Fibroblast of lung (primary cell): ENCODE data around the gene TBC1D30. TPM values are rescaled to one million over a fixed set of nuclear protein-coding genes. Genes with fewer than 3 reads are reported as not detected.

Source experiments
- DNase-seq, 2 donors: peaks; one replicate each; pipeline versions ENCODE4 v3.0.0 to v3.0.0-alpha.2; 2010; ENCODE audit warnings: low read depth in 2 of 2
- H2AFZ ChIP-seq: 2 replicates; pipeline ENCODE4 v1.5.1; 2012; ENCODE audit warnings: low read length, control low read depth, inconsistent platforms
- H3K27ac ChIP-seq: 2 replicates; pipeline ENCODE4 v1.5.1; 2011; ENCODE audit warnings: low read length, control low read depth; ENCODE audit not compliant: insufficient read depth
- H3K27me3 ChIP-seq: 2 replicates; pipeline ENCODE4 v1.5.1; 2011; ENCODE audit warnings: mild to moderate bottlenecking, low read length; ENCODE audit not compliant: control insufficient read depth, insufficient read depth
- H3K36me3 ChIP-seq: 2 replicates; pipeline ENCODE4 v1.5.1; 2011; ENCODE audit warnings: low read length; ENCODE audit not compliant: control insufficient read depth, insufficient read depth
- H3K4me1 ChIP-seq: 2 replicates; pipeline ENCODE4 v1.5.1; 2011; ENCODE audit warnings: low read length; ENCODE audit not compliant: control insufficient read depth, insufficient read depth; ENCODE audit errors: extremely low read depth
- H3K4me2 ChIP-seq: 2 replicates; pipeline ENCODE4 v1.5.1; 2011; ENCODE audit warnings: low read length, control low read depth; ENCODE audit not compliant: insufficient read depth; ENCODE audit errors: extremely low read depth
- H3K4me3 ChIP-seq, 4 experiments: fragments of 200-600 bp in 1 of 4; sonication (generic) in 1 of 4; replicated peaks in 1 of 4; 2 replicates each; pipeline ENCODE4 v1.5.1; 2011 to 2016; ENCODE audit warnings: low read length in 4 of 4, low read depth in 3 of 4, mild to moderate bottlenecking in 3 of 4, control low read depth in 2 of 4, inconsistent platforms in 1 of 4, mixed read lengths in 1 of 4; ENCODE audit not compliant: insufficient read depth in 1 of 4; ENCODE audit errors: control extremely low read depth in 1 of 4
- H3K79me2 ChIP-seq: 2 replicates; pipeline ENCODE4 v1.5.1; 2012; ENCODE audit warnings: mild to moderate bottlenecking, low read length, inconsistent platforms; ENCODE audit not compliant: control insufficient read depth, insufficient read depth
- H3K9ac ChIP-seq: 2 replicates; pipeline ENCODE4 v1.5.1; 2011; ENCODE audit warnings: mild to moderate bottlenecking, low read length, control low read depth; ENCODE audit not compliant: insufficient read depth
- H3K9me3 ChIP-seq: 2 replicates; pipeline ENCODE4 v1.5.1; 2012; ENCODE audit warnings: low read depth, low read length; ENCODE audit not compliant: control insufficient read depth, insufficient read depth
- H4K20me1 ChIP-seq: 2 replicates; pipeline ENCODE4 v1.5.1; 2011; ENCODE audit warnings: low read length; ENCODE audit not compliant: control insufficient read depth, insufficient read depth; ENCODE audit errors: extremely low read depth
- CTCF ChIP-seq, 2 donors: IDR thresholded peaks in 1 of 2; conservative IDR thresholded peaks in 1 of 2; 1 replicate in 1 of 2; 2 replicates in 1 of 2; pipeline ENCODE4 v1.5.1; 2011 to 2012; ENCODE audit warnings: low read length in 2 of 2, control low read depth in 1 of 2, inconsistent platforms in 1 of 2, low read depth in 1 of 2, mild to moderate bottlenecking in 1 of 2
- EZH2 ChIP-seq: IDR thresholded peaks from 2 replicates; pipeline ENCODE4 v1.5.1; 2012; ENCODE audit warnings: low read length, control low read depth, mild to moderate bottlenecking; ENCODE audit errors: missing control alignments
- polyA plus RNA-seq, 2 donors: library from polyadenylated mRNA; depleted of rRNA in 1 of 2; stranded (reverse) in 1 of 2; unstranded in 1 of 2; fragments of >200 nt; gene quantifications; 2 replicates each; pipeline ENCODE4 v1.2.1, GENCODE V29; 2011 to 2012; ENCODE audit warnings: missing spikeins in 1 of 2
- total RNA-seq: library from RNA; depleted of rRNA; stranded (reverse); fragments of >200 nt; gene quantifications from 2 replicates; pipeline ENCODE4 v1.2.1, GENCODE V29; 2014

Gene TBC1D30
- total and polyA plus RNA-seq, 2 donors (not counting 1 experiment from before 2014, with no cell fraction given), result 0.24 to 0.66 TPM

- Histone ChIP-seq H3K27me3 (peaks cover 29% of the 10 kb centered on the region), H2AFZ (no peak overlapping the region), H3K4me1 (peaks cover 2% of the 10 kb centered on the region), H3K27ac (no peak overlapping the region), H3K4me2 (no peak overlapping the region), H3K4me3 (no peak overlapping the region), H3K9me3 (no peaks in the 10 kb centered on the region), H3K79me2 (no peaks in the 10 kb centered on the region), H4K20me1 (no peaks in the 10 kb centered on the region), H3K36me3 (no peaks in the 10 kb centered on the region), H3K9ac (no peak overlapping the region)
- TF ChIP-seq EZH2 (no peak), CTCF (conservative IDR thresholded peaks at IDR 0.05 in 1 of 2, IDR thresholded peaks at IDR 0.05 in 1 of 2; ENCODE audit: low read depth in 1 of 2, low read length in 2 of 2) (no peak)
- peak; percentile 59 to 60 for DNase-seq
Observed at GRCh38 chr12:64826234-64826633, 1.8 kb downstream of the TBC1D30 start.

- peaks cover 29% of the 10 kb centered on the region for H3K27me3 ChIP-seq
Observed at GRCh38 chr12:64828713-64829112, 4.3 kb downstream of the TBC1D30 start.

GRCh38 chr12:64833928-64834327 lies 9.5 kb downstream of the TBC1D30 start:
- TF ChIP-seq EZH2 (no peak), CTCF (conservative IDR thresholded peaks at IDR 0.05 in 1 of 2, IDR thresholded peaks at IDR 0.05 in 1 of 2; ENCODE audit: low read depth in 1 of 2, low read length in 2 of 2) (no peak)
- H3K27ac ChIP-seq, result no peak overlapping the region
- H3K9me3 ChIP-seq, result no peaks in the 10 kb centered on the region
- no peak overlapping the region for H3K4me3 ChIP-seq
- H3K36me3 ChIP-seq, result no peaks in the 10 kb centered on the region
- no peak for DNase-seq
- no peaks in the 10 kb centered on the region for H4K20me1 ChIP-seq
- H3K79me2 ChIP-seq, result no peaks in the 10 kb centered on the region
- H3K9ac ChIP-seq, result no peak overlapping the region
- H2AFZ ChIP-seq, result no peak overlapping the region
- peaks cover 4% of the 10 kb centered on the region for H3K27me3 ChIP-seq
- H3K4me2 ChIP-seq, result no peak overlapping the region
- H3K4me1 ChIP-seq, result no peaks in the 10 kb centered on the region

More at GRCh38 chr12:64828713-64829112, 4.3 kb downstream of the TBC1D30 start:
- no peak overlapping the region for H3K4me2 ChIP-seq
- H3K4me1 ChIP-seq, result peaks cover 2% of the 10 kb centered on the region
- H3K9me3 ChIP-seq, result no peaks in the 10 kb centered on the region
- no peaks in the 10 kb centered on the region for H3K36me3 ChIP-seq
- no peaks in the 10 kb centered on the region for H4K20me1 ChIP-seq
- H3K79me2 ChIP-seq, result no peaks in the 10 kb centered on the region
- DNase-seq, result no peak
- H3K27ac ChIP-seq, result no peak overlapping the region
- no peak overlapping the region for H2AFZ ChIP-seq
- TF ChIP-seq EZH2 (no peak), CTCF (conservative IDR thresholded peaks at IDR 0.05 in 1 of 2, IDR thresholded peaks at IDR 0.05 in 1 of 2; ENCODE audit: low read depth in 1 of 2, low read length in 2 of 2) (no peak)
- H3K4me3 ChIP-seq, result no peak overlapping the region
- H3K9ac ChIP-seq, result no peak overlapping the region
